B cell (primary cell): ENCODE data around the gene POLR2B. TPM values are rescaled to one million over a fixed set of nuclear protein-coding genes. Genes with fewer than 3 reads are reported as not detected.

Experiments used
- ATAC-seq: fragments of 200-7000 bp; cut with Tn5 transposase; one replicate; pipeline ENCODE4 v1.10.0; 2021; ENCODE audit warnings: low read depth, mild to moderate bottlenecking, moderate number of reproducible peaks, moderate library complexity
- CTCF ChIA-PET: fragments of 350-600 bp; sonication (Branson Sonifier 250); formaldehyde crosslinking; loops from one replicate; lab custom pipeline; 2021; ENCODE audit warnings: antibody characterized with exemption, inconsistent platforms; lab: Charles Lee
- POLR2A ChIA-PET: fragments of 350-600 bp; sonication (Branson Sonifier 250); formaldehyde crosslinking; loops from one replicate; lab custom pipeline; 2021; ENCODE audit warnings: antibody characterized with exemption; lab: Charles Lee
- DNase-seq: peaks from one replicate; pipeline ENCODE4 v3.0.0; 2013
- H2AFZ ChIP-seq: 2 replicates; pipeline ENCODE4 v1.6.1; 2012; ENCODE audit warnings: mild to moderate bottlenecking, low read depth, low read length; ENCODE audit not compliant: insufficient read depth, poor library complexity, severe bottlenecking
- H3K27ac ChIP-seq, 2 donors: 1 replicate in 1 of 2; 2 replicates in 1 of 2; pipeline ENCODE4 v1.5.1; 2012 to 2013; ENCODE audit warnings: low read length in 2 of 2, mild to moderate bottlenecking in 2 of 2, moderate library complexity in 1 of 2
- H3K27me3 ChIP-seq, 4 experiments: fragments of 200-600 bp in 1 of 4; sonication (generic) in 1 of 4; replicated peaks in 1 of 4; 1 replicate in 2 of 4; 2 replicates in 2 of 4; pipeline versions ENCODE4 v1.6.1 to v1.7.0; 2013 to 2016; ENCODE audit warnings: low read length in 3 of 4, mild to moderate bottlenecking in 2 of 4, mixed read lengths in 1 of 4, moderate library complexity in 1 of 4; ENCODE audit not compliant: insufficient read depth in 4 of 4, control insufficient read depth in 3 of 4; ENCODE audit errors: control extremely low read depth in 1 of 4
- H3K36me3 ChIP-seq, 2 experiments: replicated peaks in 1 of 2; 1 replicate in 1 of 2; 2 replicates in 1 of 2; pipeline versions ENCODE4 v1.6.1 to v1.7.1; 2013; ENCODE audit warnings: low read length in 1 of 2; ENCODE audit not compliant: insufficient read depth in 2 of 2, control insufficient read depth in 1 of 2; ENCODE audit errors: control extremely low read depth in 1 of 2, extremely low read depth in 1 of 2
- H3K4me1 ChIP-seq, 2 donors: fragments of 200-600 bp in 1 of 2; sonication (generic) in 1 of 2; 1 replicate in 1 of 2; 2 replicates in 1 of 2; pipeline versions ENCODE4 v1.5.1 to v1.6.1; 2013 to 2017; ENCODE audit warnings: low read length in 2 of 2; ENCODE audit not compliant: control insufficient read depth in 2 of 2, insufficient read depth in 2 of 2
- H3K4me2 ChIP-seq: replicated peaks from 2 replicates; pipeline ENCODE3; 2012; ENCODE audit warnings: mild to moderate bottlenecking, low read depth, low read length; ENCODE audit not compliant: poor library complexity, severe bottlenecking
- H3K4me3 ChIP-seq, 5 experiments: fragments of 200-600 bp in 1 of 5; sonication (generic) in 1 of 5; 1 replicate in 3 of 5; 2 replicates in 2 of 5; pipeline versions ENCODE4 v1.5.1 to v1.7.0; 2011 to 2016; ENCODE audit warnings: low read length in 4 of 5, mild to moderate bottlenecking in 4 of 5, low read depth in 2 of 5, control low read depth in 1 of 5, moderate library complexity in 1 of 5; ENCODE audit not compliant: insufficient read depth in 1 of 5; ENCODE audit errors: control extremely low read depth in 1 of 5, extremely low read depth in 1 of 5
- H3K79me2 ChIP-seq: fragments of 200-600 bp; sonication (generic); one replicate; pipeline ENCODE4 v1.6.0; 2016; ENCODE audit warnings: low read length; ENCODE audit not compliant: control insufficient read depth, insufficient read depth
- H3K9ac ChIP-seq: fragments of 200-600 bp; sonication (generic); 2 replicates; pipeline ENCODE4 v1.6.1; 2017; ENCODE audit warnings: mild to moderate bottlenecking, low read length, moderate library complexity
- H3K9me3 ChIP-seq, 3 donors: one replicate each; pipeline versions ENCODE4 v1.6.1 to v1.7.1; 2013; ENCODE audit warnings: low read length in 2 of 3; ENCODE audit not compliant: control insufficient read depth in 2 of 3, insufficient read depth in 1 of 3; ENCODE audit errors: control extremely low read depth in 1 of 3
- H4K20me1 ChIP-seq: 2 replicates; pipeline ENCODE4 v1.6.0; 2012; ENCODE audit warnings: mild to moderate bottlenecking, low read length; ENCODE audit not compliant: insufficient read depth, control insufficient read depth, poor library complexity, severe bottlenecking
- H3K27ac Mint-ChIP-seq: one replicate; pipeline ENCODE4 v1.8.0; 2021; ENCODE audit warnings: mixed read lengths
- H3K27me3 Mint-ChIP-seq: one replicate; pipeline ENCODE4 v1.8.0; 2021; ENCODE audit warnings: mixed read lengths
- H3K4me1 Mint-ChIP-seq: one replicate; pipeline ENCODE4 v1.8.0; 2021; ENCODE audit warnings: mixed read lengths
- H3K4me3 Mint-ChIP-seq: one replicate; pipeline ENCODE4 v1.8.0; 2021; ENCODE audit warnings: mixed read lengths
- H3K9me3 Mint-ChIP-seq: one replicate; pipeline ENCODE4 v1.8.0; 2022; ENCODE audit warnings: mixed read lengths; ENCODE audit not compliant: insufficient read depth
- CTCF ChIP-seq: fragments of 200-600 bp; IDR thresholded peaks from one replicate; pipeline ENCODE4 v1.8.0; 2022; ENCODE audit warnings: antibody characterized with exemption, mild to moderate bottlenecking
- EZH2 ChIP-seq: IDR thresholded peaks from 2 replicates; pipeline ENCODE4 v1.6.1; 2012; ENCODE audit warnings: borderline replicate concordance, low read depth, mild to moderate bottlenecking, moderate library complexity, low read length; ENCODE audit not compliant: insufficient read depth, poor library complexity, severe bottlenecking
- whole genome bisulfite sequencing: methylation state at CpG from one replicate; pipeline ENCODE4 v1.1.5; 2013; ENCODE audit warnings: missing lambda C conversion rate; ENCODE audit not compliant: insufficient coverage; 5-methylcytosine and 5-hydroxymethylcytosine counted together
- intact Hi-C: fragments of 100-400 bp; cut with micrococcal nuclease; formaldehyde crosslinking; loops from one replicate; pipeline ENCODE4 v1.10.0; 2022
- polyA plus RNA-seq: library from polyadenylated mRNA; depleted of rRNA; stranded (reverse); fragments of >200 nt; gene quantifications from 2 replicates; pipeline ENCODE4 v1.2.3, GENCODE V29; 2012
- total RNA-seq, 2 donors: library from RNA; stranded (reverse); fragments of 120-200 nt in 1 of 2; gene quantifications; 1 replicate in 1 of 2; 2 replicates in 1 of 2; pipeline versions ENCODE4 v1.2.3 to v1.2.4, GENCODE V29; 2013 to 2022

Gene POLR2B
- total and polyA plus RNA-seq, 2 donors (not counting 1 experiment from before 2014, with no cell fraction given), result 37.5 to 108 TPM

GRCh38 chr4:56972389-56972788 is 6.3 kb upstream of the POLR2B start:
- no peak overlapping the region for H3K4me3 ChIP-seq
- no peaks in the 10 kb centered on the region for H3K27me3 Mint-ChIP-seq
- intact Hi-C loops, result no loop called here
- ATAC-seq, result no peak
- no peak for DNase-seq
- H2AFZ ChIP-seq, result no peak overlapping the region
- no peak overlapping the region for H3K9ac ChIP-seq
- no peak overlapping the region for H3K4me3 Mint-ChIP-seq
- H3K79me2 ChIP-seq, result peaks cover 45% of the 10 kb centered on the region
- TF ChIP-seq EZH2, result no peak
- TF ChIP-seq CTCF, result no peak
- ChIA-PET CTCF (no interaction called here), POLR2A (no interaction called here)
- H3K4me2 ChIP-seq, result no peak overlapping the region
- no peak overlapping the region for H3K27ac Mint-ChIP-seq
- H3K27me3 ChIP-seq, result no peaks in the 10 kb centered on the region
- H3K4me1 ChIP-seq, result peaks cover 8 to 23% of the 10 kb centered on the region in 2 donors
- peaks cover 19 to 55% of the 10 kb centered on the region in 2 experiments for H3K36me3 ChIP-seq
- H3K4me1 Mint-ChIP-seq, result peaks cover 23% of the 10 kb centered on the region
- H3K27ac ChIP-seq, result no peak overlapping the region
- WGBS, result no CpG with 5 or more reads among the region's 2 CpGs
- H3K9me3 ChIP-seq, result no peaks in the 10 kb centered on the region
- peaks cover 38% of the 10 kb centered on the region for H4K20me1 ChIP-seq
- no peaks in the 10 kb centered on the region for H3K9me3 Mint-ChIP-seq

- Histone ChIP-seq H3K9ac (no peak overlapping the region), H3K36me3 (peaks cover 19 to 50% of the 10 kb centered on the region in 2 experiments), H3K79me2 (peaks cover 41% of the 10 kb centered on the region), H3K4me2 (no peak overlapping the region), H3K27me3 (no peaks in the 10 kb centered on the region), H3K4me1 (peaks cover 8 to 23% of the 10 kb centered on the region in 2 donors), H3K4me3 (no peak overlapping the region), H4K20me1 (peaks cover 38% of the 10 kb centered on the region), H3K27ac (no peak overlapping the region), H2AFZ (no peak overlapping the region), H3K9me3 (no peaks in the 10 kb centered on the region)
- TF ChIP-seq CTCF, result no peak
- no peak for TF ChIP-seq EZH2
- H3K4me1 Mint-ChIP-seq, result peaks cover 26% of the 10 kb centered on the region
- intact Hi-C loops, result no loop called here
- ATAC-seq (no peak), DNase-seq (no peak)
- POLR2A ChIA-PET, result no interaction called here
- no peaks in the 10 kb centered on the region for H3K27me3 Mint-ChIP-seq
- H3K27ac Mint-ChIP-seq, result no peak overlapping the region
- H3K4me3 Mint-ChIP-seq, result no peak overlapping the region
- CTCF ChIA-PET, result no interaction called here
- no peaks in the 10 kb centered on the region for H3K9me3 Mint-ChIP-seq
These were observed 5.9 kb upstream of the POLR2B start for GRCh38 chr4:56972809-56973208.
